ENCODE measurements around the gene CHST10.

DNA sequence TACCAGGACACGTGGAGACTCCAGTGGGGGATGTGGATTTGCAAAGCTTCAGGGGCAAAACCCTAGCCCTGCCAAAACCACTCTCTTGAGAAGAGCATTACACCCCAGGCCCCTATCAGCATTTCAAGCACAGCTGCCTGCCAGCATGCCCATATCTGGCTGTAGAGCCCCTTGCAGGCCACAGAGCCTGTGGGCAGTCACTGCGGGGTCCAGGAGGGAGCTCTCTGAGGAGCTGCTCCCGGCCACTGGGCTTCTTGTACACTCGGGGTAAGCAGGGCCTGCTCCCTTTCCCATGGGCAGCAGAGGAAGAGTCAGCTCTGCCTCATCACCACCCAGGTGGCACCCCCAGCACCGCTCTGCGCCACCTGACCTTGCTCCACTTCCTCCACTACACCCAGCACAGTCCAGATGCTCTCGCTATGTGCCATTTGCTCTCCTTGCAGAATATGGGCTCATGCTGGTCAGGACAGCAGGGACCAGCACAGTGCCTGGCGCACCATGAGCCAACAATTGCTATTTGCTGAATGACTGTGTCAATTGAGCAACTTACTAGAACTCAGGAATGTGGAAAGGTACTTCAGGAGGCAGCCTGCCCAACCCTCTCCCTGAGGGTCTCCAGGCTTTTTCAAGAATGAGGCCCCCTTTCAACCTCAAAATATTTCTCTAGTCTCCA is 7.4 kb downstream of the CHST10 start:
- TF ChIP-seq POLR2AphosphoS5 (IDR thresholded peaks at IDR 0.05): no peak
- TF ChIP-seq, protein P1, sequence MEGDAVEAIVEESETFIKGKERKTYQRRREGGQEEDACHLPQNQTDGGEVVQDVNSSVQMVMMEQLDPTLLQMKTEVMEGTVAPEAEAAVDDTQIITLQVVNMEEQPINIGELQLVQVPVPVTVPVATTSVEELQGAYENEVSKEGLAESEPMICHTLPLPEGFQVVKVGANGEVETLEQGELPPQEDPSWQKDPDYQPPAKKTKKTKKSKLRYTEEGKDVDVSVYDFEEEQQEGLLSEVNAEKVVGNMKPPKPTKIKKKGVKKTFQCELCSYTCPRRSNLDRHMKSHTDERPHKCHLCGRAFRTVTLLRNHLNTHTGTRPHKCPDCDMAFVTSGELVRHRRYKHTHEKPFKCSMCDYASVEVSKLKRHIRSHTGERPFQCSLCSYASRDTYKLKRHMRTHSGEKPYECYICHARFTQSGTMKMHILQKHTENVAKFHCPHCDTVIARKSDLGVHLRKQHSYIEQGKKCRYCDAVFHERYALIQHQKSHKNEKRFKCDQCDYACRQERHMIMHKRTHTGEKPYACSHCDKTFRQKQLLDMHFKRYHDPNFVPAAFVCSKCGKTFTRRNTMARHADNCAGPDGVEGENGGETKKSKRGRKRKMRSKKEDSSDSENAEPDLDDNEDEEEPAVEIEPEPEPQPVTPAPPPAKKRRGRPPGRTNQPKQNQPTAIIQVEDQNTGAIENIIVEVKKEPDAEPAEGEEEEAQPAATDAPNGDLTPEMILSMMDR (IDR thresholded peaks at IDR 0.05): no peak
- no peak for TF ChIP-seq POLR2A (IDR thresholded peaks at IDR 0.05)

Measured in transverse colon (tissue), 4 donors.